Measurements from ENCODE around the gene TAS2R3.

The TAS2R3 gene, protein sequence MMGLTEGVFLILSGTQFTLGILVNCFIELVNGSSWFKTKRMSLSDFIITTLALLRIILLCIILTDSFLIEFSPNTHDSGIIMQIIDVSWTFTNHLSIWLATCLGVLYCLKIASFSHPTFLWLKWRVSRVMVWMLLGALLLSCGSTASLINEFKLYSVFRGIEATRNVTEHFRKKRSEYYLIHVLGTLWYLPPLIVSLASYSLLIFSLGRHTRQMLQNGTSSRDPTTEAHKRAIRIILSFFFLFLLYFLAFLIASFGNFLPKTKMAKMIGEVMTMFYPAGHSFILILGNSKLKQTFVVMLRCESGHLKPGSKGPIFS

DNA sequence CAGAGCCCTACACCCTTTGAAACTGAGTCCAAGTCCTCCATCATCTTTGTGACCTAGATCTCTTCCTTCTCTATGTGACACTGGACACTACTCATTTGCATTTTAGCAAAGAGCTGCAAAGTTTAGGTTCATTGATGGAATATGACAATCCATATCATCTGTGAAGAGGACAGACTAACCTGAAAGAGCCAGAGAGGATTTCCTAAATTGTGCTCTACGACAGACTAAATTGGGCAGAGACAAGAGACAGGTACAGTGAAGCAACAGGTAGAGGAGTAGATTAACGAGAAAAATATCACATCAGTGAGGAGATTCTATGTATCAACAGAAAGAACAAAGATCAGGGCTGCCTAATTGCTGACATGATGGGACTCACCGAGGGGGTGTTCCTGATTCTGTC, at the start of gene TAS2R3:
Gene TAS2R3 (plus strand): TSS at position 301 of the 400 bp plus-strand sequence. CDS start 62 bp downstream, at position 363.
- no peaks in the 10 kb centered on the region for H3K9me3 ChIP-seq (ENCODE audit: insufficient read depth, low read depth, low read length)
- no peaks in the 10 kb centered on the region for H3K27me3 ChIP-seq (ENCODE audit: insufficient read depth, low read length)
- H3K9ac ChIP-seq (ENCODE audit: low read depth, low read length) = no peak within 1 kb of the TSS
- no peaks in the 10 kb centered on the region for H3K4me1 ChIP-seq (ENCODE audit: insufficient read depth, low read length)
- H3K4me3 ChIP-seq (ENCODE audit: low read length) = no peak within 1 kb of the TSS
- H3K27ac ChIP-seq (ENCODE audit: low read length) = no peak within 1 kb of the TSS
- H3K36me3 ChIP-seq (ENCODE audit: insufficient read depth, low read depth, low read length) = peaks cover 38% of the 10 kb centered on the region

- H3K36me3 ChIP-seq (ENCODE audit: insufficient read depth, low read depth, low read length) = no peaks in the 10 kb centered on the region
These were observed 49.3 kb upstream of the TAS2R3 start for GRCh38 chr7:141714571-141714970.

GRCh38 chr7:141715018-141715417, 48.9 kb upstream of the TAS2R3 start:
- Histone ChIP-seq H3K4me3 (ENCODE audit: low read length) (no peak overlapping the region), H3K9ac (ENCODE audit: low read depth, low read length) (no peak overlapping the region), H3K27ac (ENCODE audit: low read length) (no peak overlapping the region), H3K36me3 (ENCODE audit: insufficient read depth, low read depth, low read length) (no peaks in the 10 kb centered on the region), H3K9me3 (ENCODE audit: insufficient read depth, low read depth, low read length) (no peaks in the 10 kb centered on the region), H3K4me1 (ENCODE audit: insufficient read depth, low read length) (peaks cover 7% of the 10 kb centered on the region), H3K27me3 (ENCODE audit: insufficient read depth, low read length) (no peaks in the 10 kb centered on the region)

More at GRCh38 chr7:141714571-141714970, 49.3 kb upstream of the TAS2R3 start:
- no peak overlapping the region for H3K4me3 ChIP-seq (ENCODE audit: low read length)
- H3K4me1 ChIP-seq (ENCODE audit: insufficient read depth, low read length) = peaks cover 7% of the 10 kb centered on the region
- H3K9me3 ChIP-seq (ENCODE audit: insufficient read depth, low read depth, low read length) = no peaks in the 10 kb centered on the region
- H3K9ac ChIP-seq (ENCODE audit: low read depth, low read length) = no peak overlapping the region
- no peak overlapping the region for H3K27ac ChIP-seq (ENCODE audit: low read length)
- no peaks in the 10 kb centered on the region for H3K27me3 ChIP-seq (ENCODE audit: insufficient read depth, low read length)

GRCh38 chr7:141715794-141716689, 47.9 kb upstream of the TAS2R3 start:
- H3K27me3 ChIP-seq (ENCODE audit: insufficient read depth, low read length) = no peaks in the 10 kb centered on the region
- no peak overlapping the region for H3K9ac ChIP-seq (ENCODE audit: low read depth, low read length)
- H3K4me1 ChIP-seq (ENCODE audit: insufficient read depth, low read length) = peaks cover 4% of the 10 kb centered on the region
- H3K36me3 ChIP-seq (ENCODE audit: insufficient read depth, low read depth, low read length) = no peaks in the 10 kb centered on the region
- H3K4me3 ChIP-seq (ENCODE audit: low read length) = no peak overlapping the region; the same call in 1 of the 2 replicates
- no peaks in the 10 kb centered on the region for H3K9me3 ChIP-seq (ENCODE audit: insufficient read depth, low read depth, low read length)
- H3K27ac ChIP-seq (ENCODE audit: low read length) = no peak overlapping the region

DNA sequence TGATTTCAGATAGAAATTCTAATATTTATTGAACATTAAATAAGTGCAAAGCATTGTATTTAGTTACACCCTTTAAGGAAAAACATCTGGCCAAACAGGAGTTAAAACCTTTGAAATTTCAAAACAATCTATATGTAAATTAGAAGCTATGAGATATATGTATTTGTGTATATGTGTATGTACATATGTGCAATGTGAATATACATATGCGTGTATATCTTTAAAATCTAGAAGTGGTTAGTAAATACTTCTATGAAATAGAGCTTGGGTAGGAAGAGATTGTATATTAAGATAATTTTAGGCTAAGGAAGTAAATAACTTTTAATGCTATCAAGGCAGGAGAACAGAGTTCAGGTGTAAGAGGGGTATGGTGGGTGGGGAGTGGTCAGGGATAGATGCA, 46.4 kb upstream of the TAS2R3 start:
- no peaks in the 10 kb centered on the region for H3K36me3 ChIP-seq (ENCODE audit: insufficient read depth, low read depth, low read length)
- no peaks in the 10 kb centered on the region for H3K9me3 ChIP-seq (ENCODE audit: insufficient read depth, low read depth, low read length)
- H3K27ac ChIP-seq (ENCODE audit: low read length) = no peak overlapping the region
- no peak overlapping the region for H3K4me3 ChIP-seq (ENCODE audit: low read length)
- H3K9ac ChIP-seq (ENCODE audit: low read depth, low read length) = no peak overlapping the region
- no peaks in the 10 kb centered on the region; the same call in 1 of the 2 replicates for H3K4me1 ChIP-seq (ENCODE audit: insufficient read depth, low read length)
- H3K27me3 ChIP-seq (ENCODE audit: insufficient read depth, low read length) = no peaks in the 10 kb centered on the region

DNA sequence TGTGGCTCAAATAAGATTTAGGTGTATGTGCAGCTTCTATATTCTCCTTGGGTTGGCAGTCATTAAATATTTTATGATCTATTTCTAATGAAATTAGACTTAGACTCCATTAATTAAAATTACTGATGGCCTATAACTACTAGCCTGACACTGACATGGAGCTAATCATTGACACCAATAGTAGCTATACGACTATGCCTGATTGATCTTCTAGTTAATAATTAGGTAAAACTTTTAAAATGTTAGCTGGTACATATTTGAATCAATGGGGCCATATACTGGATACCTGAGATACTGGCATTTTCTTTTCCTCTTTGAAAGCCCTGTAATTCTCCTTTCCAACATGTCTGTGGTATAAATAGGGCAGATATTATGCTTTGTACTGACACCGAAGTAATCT, 41.4 kb upstream of the TAS2R3 start:
- H3K4me1 ChIP-seq (ENCODE audit: insufficient read depth, low read length) = no peaks in the 10 kb centered on the region
- no peak overlapping the region for H3K9ac ChIP-seq (ENCODE audit: low read depth, low read length)
- H3K4me3 ChIP-seq (ENCODE audit: low read length) = no peak overlapping the region
- no peaks in the 10 kb centered on the region for H3K27me3 ChIP-seq (ENCODE audit: insufficient read depth, low read length)
- H3K36me3 ChIP-seq (ENCODE audit: insufficient read depth, low read depth, low read length) = no peaks in the 10 kb centered on the region
- H3K27ac ChIP-seq (ENCODE audit: low read length) = no peak overlapping the region
- no peaks in the 10 kb centered on the region for H3K9me3 ChIP-seq (ENCODE audit: insufficient read depth, low read depth, low read length)

DNA sequence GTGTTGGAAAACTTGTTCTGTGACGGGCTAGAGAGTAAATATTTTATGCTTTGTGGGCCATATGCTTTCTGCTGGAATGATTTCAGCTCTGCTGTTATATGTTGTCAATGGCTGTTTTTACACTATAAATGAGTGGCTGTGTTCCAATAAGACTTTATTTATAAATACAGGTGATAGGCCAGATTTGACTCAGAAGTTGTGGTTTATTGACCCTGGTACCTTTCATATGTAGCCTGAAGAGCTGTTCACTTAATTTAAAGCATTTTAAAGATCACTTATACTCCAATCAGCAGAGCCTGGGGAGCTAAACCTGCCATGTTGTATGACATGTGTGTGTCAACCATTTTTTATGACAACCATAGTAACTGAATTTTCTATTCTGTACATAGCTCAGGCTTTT, 34.9 kb upstream of the TAS2R3 start:
- no peaks in the 10 kb centered on the region for H3K9me3 ChIP-seq (ENCODE audit: insufficient read depth, low read depth, low read length)
- H3K27me3 ChIP-seq (ENCODE audit: insufficient read depth, low read length) = no peaks in the 10 kb centered on the region
- H3K4me3 ChIP-seq (ENCODE audit: low read length) = no peak overlapping the region
- no peaks in the 10 kb centered on the region for H3K4me1 ChIP-seq (ENCODE audit: insufficient read depth, low read length)
- H3K27ac ChIP-seq (ENCODE audit: low read length) = no peak overlapping the region
- no peak overlapping the region for H3K9ac ChIP-seq (ENCODE audit: low read depth, low read length)
- no peaks in the 10 kb centered on the region for H3K36me3 ChIP-seq (ENCODE audit: insufficient read depth, low read depth, low read length)

DNA sequence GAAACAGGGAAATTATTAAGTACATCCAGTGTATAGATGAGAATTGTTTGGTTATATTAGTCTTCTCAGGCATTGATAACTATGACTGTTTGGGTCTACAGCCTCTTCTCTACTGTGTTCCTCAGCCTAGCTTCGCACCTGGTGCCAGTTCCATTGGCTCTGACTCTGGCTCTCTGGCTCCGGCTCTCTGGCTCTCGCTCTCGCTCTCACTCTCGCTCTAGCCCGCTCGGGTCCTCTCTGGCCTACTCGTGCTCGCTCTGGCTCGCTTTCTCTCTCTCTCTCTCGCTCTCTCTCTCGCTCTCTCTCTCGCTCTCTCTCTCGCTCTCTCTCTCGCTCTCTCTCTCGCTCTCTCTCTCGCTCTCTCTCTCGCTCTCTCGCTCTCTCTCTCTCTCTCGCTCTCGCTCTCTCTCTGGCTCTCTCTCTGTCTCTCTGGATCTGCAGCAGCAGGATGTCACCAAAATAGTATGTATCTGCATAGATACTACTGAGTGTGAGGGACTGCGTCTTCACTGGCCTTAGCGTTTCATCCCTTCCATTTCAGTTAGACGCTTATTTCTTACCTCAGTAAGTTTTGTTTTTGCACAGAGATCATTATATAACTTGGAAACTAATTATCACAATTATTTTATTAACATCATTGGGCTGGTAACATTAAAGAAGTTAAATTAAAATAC, 32.3 kb upstream of the TAS2R3 start:
- Histone ChIP-seq H3K9ac (ENCODE audit: low read depth, low read length) (no peak overlapping the region), H3K27me3 (ENCODE audit: insufficient read depth, low read length) (no peaks in the 10 kb centered on the region)

DNA sequence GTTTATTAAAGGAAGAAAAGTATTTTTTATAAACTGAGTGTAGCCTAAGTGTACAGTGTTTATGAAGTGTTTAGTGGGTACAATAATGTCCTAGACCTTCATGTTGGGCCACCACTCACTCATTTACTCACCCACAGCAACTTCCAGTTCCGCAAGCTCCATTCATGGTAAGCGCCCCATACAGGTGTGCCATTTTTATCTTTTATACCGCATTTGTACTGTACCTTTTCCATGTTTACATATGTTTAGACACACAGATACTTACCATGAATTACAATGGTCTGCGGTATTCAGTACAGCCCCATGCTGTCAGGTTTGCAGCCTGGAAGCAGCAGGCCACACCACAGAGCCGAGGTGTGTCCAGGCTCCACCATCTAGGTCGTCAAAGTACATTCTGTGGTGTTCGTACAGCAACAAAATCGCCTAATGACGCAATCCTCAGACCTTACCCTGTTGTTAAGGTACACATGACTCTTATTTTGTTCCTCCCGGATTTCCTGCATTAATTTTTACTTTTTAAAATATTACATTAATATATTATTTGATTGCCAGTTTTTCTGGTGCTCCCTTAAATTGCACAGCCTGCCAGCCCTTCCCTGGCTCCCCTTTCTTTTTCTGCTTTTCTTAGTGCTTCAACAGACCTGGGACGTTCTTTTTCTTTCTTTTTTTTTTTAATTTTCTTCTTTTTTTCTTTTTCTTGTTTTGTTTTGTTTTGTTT, 26.6 kb upstream of the TAS2R3 start:
- Histone ChIP-seq H3K9ac (ENCODE audit: low read depth, low read length) (no peak overlapping the region; the same call in 1 of the 2 replicates), H3K27me3 (ENCODE audit: insufficient read depth, low read length) (no peaks in the 10 kb centered on the region), H3K9me3 (ENCODE audit: insufficient read depth, low read depth, low read length) (no peaks in the 10 kb centered on the region), H3K4me3 (ENCODE audit: low read length) (peak overlapping the region; percentile 97; the same call in 1 of the 2 replicates), H3K36me3 (ENCODE audit: insufficient read depth, low read depth, low read length) (peaks cover 32% of the 10 kb centered on the region), H3K27ac (ENCODE audit: low read length) (no peak overlapping the region), H3K4me1 (ENCODE audit: insufficient read depth, low read length) (0 out of 2 replicates have a peak, but pooled peaks cover 7% of the 10 kb centered on the region)

More for the DNA sequence above, 32.3 kb upstream of the TAS2R3 start:
- Histone ChIP-seq H3K4me3 (ENCODE audit: low read length) (no peak overlapping the region), H3K36me3 (ENCODE audit: insufficient read depth, low read depth, low read length) (no peaks in the 10 kb centered on the region), H3K9me3 (ENCODE audit: insufficient read depth, low read depth, low read length) (no peaks in the 10 kb centered on the region), H3K4me1 (ENCODE audit: insufficient read depth, low read length) (no peaks in the 10 kb centered on the region), H3K27ac (ENCODE audit: low read length) (no peak overlapping the region)

DNA sequence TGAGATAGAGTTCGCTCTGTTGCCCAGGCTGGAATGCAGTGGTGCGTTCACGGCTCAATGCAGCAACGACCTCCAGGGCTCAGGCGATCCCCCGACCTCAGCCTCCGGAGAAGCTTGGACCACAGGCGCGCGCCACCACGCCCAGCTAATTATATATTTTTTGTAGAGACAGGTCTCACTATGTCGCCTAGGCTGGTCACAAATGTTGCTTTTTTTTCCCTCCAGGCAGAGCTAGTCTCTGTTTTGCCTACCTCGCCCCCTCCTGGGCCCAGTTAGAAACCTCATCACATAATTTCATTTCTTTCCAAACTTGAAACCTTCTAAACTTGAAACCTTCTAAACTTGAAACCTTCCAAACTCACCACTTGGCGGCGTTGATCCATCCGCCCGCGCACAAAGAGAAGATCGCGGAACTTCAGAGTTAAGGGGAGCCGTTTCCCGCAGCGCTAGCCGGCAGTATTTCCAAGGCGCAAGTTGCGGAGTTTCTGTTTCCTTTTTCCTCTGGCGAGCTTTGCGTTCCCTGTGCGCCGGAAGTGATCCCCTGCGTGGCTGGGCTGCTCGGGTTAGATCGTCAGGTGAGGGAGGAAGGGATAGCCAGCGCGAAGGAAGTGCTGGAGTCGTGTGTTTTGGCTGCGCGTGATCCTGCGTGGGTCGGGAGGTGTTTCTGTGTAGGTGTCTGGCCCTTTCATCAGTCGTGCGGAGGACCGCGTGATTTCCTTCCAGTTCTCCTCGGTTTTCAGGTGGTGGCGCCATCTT, 25.9 kb upstream of the TAS2R3 start, which contains the start of gene SSBP1:
Gene SSBP1 (plus strand): TSS at position 523 of the 756 bp plus-strand sequence. CDS start 809 bp downstream, outside the sequence.
- Histone ChIP-seq H3K27me3 (ENCODE audit: insufficient read depth, low read length) (no peaks in the 10 kb centered on the region), H3K9ac (ENCODE audit: low read depth, low read length) (peak within 1 kb of the TSS; percentile 97), H3K4me1 (ENCODE audit: insufficient read depth, low read length) (0 out of 2 replicates have a peak, but pooled peaks cover 7% of the 10 kb centered on the region), H3K36me3 (ENCODE audit: insufficient read depth, low read depth, low read length) (peaks cover 38% of the 10 kb centered on the region), H3K9me3 (ENCODE audit: insufficient read depth, low read depth, low read length) (no peaks in the 10 kb centered on the region), H3K27ac (ENCODE audit: low read length) (peak within 1 kb of the TSS; percentile 85), H3K4me3 (ENCODE audit: low read length) (peak within 1 kb of the TSS; percentile 97)
